ENCODE results near the gene ETV6. TPM values are rescaled to one million over a fixed set of nuclear protein-coding genes. Genes with fewer than 3 reads are reported as not detected.

The ETV6 gene
- total RNA-seq, 4 donors from 2014 or later: 17.7 to 27.1 (median 25.0) TPM

- TF ChIP-seq POLR2A (IDR thresholded peaks at IDR 0.05): no peak
- no peak for TF ChIP-seq CTCF (IDR thresholded peaks at IDR 0.05)
- WGBS, 2 donors: 84 to 93% methylated on average over 13 of the region's 13 CpGs
- intact Hi-C loops (cut with DNase I; ENCODE audit: low total_unique reads): no loop called here
- no peak for DNase-seq (ENCODE audit: low spot score in 2 of 2)
- no peak overlapping the region for H3K4me3 ChIP-seq (ENCODE audit: low read depth, poor library complexity, severe bottlenecking)
Measured at GRCh38 chr12:11666131-11667050, 16.9 kb downstream of the ETV6 start.

GRCh38 chr12:11667171-11667570, 17.7 kb downstream of the ETV6 start:
- intact Hi-C loops (cut with DNase I; ENCODE audit: low total_unique reads): no loop called here
- 91 to 96% methylated on average over 5 of the region's 5 CpGs for WGBS, 2 donors
- TF ChIP-seq POLR2A (IDR thresholded peaks at IDR 0.05): no peak
- TF ChIP-seq CTCF (IDR thresholded peaks at IDR 0.05): no peak

GRCh38 chr12:11668611-11669010, 19.1 kb downstream of the ETV6 start:
- no peak for DNase-seq (ENCODE audit: low spot score in 2 of 2)
- WGBS, 2 donors: 69 to 70% methylated on average over 6 of the region's 6 CpGs
- intact Hi-C loops (cut with DNase I; ENCODE audit: low total_unique reads): no loop called here
- TF ChIP-seq POLR2A (IDR thresholded peaks at IDR 0.05): no peak
- no peak for TF ChIP-seq CTCF (IDR thresholded peaks at IDR 0.05)
- no peak overlapping the region for H3K4me3 ChIP-seq (ENCODE audit: low read depth, poor library complexity, severe bottlenecking)

More at GRCh38 chr12:11667171-11667570, 17.7 kb downstream of the ETV6 start:
- H3K4me3 ChIP-seq (ENCODE audit: low read depth, poor library complexity, severe bottlenecking): no peak overlapping the region
- no peak for DNase-seq (ENCODE audit: low spot score in 2 of 2)

GRCh38 chr12:11669348-11669747, 19.9 kb downstream of the ETV6 start:
- WGBS, 2 donors: 59 to 72% methylated on average over 5 of the region's 5 CpGs
- intact Hi-C loops (cut with DNase I; ENCODE audit: low total_unique reads): no loop called here

More at GRCh38 chr12:11669348-11669747, 19.9 kb downstream of the ETV6 start:
- DNase-seq (ENCODE audit: low spot score in 2 of 2): no peak
- no peak overlapping the region for H3K4me3 ChIP-seq (ENCODE audit: low read depth, poor library complexity, severe bottlenecking)
- TF ChIP-seq POLR2A (IDR thresholded peaks at IDR 0.05) (no peak), CTCF (IDR thresholded peaks at IDR 0.05) (no peak)

Measured in lower leg skin (tissue), 4 donors.